SU-DHL-6 (cell line): ENCODE results near the gene TGFB1.

Experiments
- H2AFZ ChIP-seq: fragments of 200-600 bp; sonication (generic); 2 replicates; pipeline ENCODE4 v1.6.1; 2014; ENCODE audit warnings: low read depth, mild to moderate bottlenecking, moderate library complexity, mixed read lengths, antibody characterized with exemption, low read length; ENCODE audit not compliant: severe bottlenecking
- H3F3A ChIP-seq: fragments of 200-600 bp; shearing (Covaris generic); 2 replicates; pipeline ENCODE4 v1.6.0; 2016; ENCODE audit warnings: antibody characterized with exemption, mild to moderate bottlenecking; ENCODE audit not compliant: insufficient read depth
- H3K27ac ChIP-seq: fragments of 200-600 bp; sonication (generic); 2 replicates; pipeline ENCODE4 v1.5.1; 2016; ENCODE audit warnings: low read depth, mild to moderate bottlenecking, low read length, moderate library complexity, mixed read lengths
- H3K27me3 ChIP-seq: fragments of 200-600 bp; sonication (generic), shearing (Covaris generic); 2 replicates; pipeline ENCODE4 v1.6.0; 2014; ENCODE audit warnings: mild to moderate bottlenecking, low read length
- H3K36me3 ChIP-seq: fragments of 200-600 bp; sonication (generic); 2 replicates; pipeline ENCODE4 v1.6.1; 2014; ENCODE audit warnings: mild to moderate bottlenecking, low read length, mixed read lengths
- H3K4me2 ChIP-seq: fragments of 300-600, 200-600 bp; shearing (Covaris generic), sonication (generic); 2 replicates; pipeline ENCODE4 v1.6.0; 2014; ENCODE audit warnings: low read length, low read depth, mild to moderate bottlenecking; ENCODE audit not compliant: poor library complexity, severe bottlenecking
- H3K4me3 ChIP-seq: fragments of 200-600 bp; sonication (generic); 2 replicates; pipeline ENCODE4 v1.5.1; 2014; ENCODE audit warnings: antibody characterized with exemption, low read length, mild to moderate bottlenecking, mixed read lengths; ENCODE audit not compliant: insufficient read depth, poor library complexity, severe bottlenecking
- H3K79me2 ChIP-seq: fragments of 200-600 bp; sonication (generic); 2 replicates; pipeline ENCODE4 v1.6.1; 2014; ENCODE audit warnings: mild to moderate bottlenecking, low read length, moderate library complexity; ENCODE audit not compliant: insufficient read depth
- H3K9ac ChIP-seq: fragments of 200-600 bp; sonication (generic); 2 replicates; pipeline ENCODE4 v1.7.0; 2014; ENCODE audit warnings: mild to moderate bottlenecking, low read length
- H3K9me2 ChIP-seq: fragments of 200-600 bp; sonication (generic); replicated peaks from 2 replicates; pipeline ENCODE4 v1.6.1; 2014; ENCODE audit warnings: low read length; ENCODE audit not compliant: insufficient read depth
- H3K9me3 ChIP-seq: fragments of 200-600 bp; sonication (generic); 2 replicates; pipeline ENCODE4 v1.6.1; 2014; ENCODE audit warnings: low read length, mixed read lengths; ENCODE audit not compliant: insufficient read depth
- H4K20me1 ChIP-seq: fragments of 200-600 bp; sonication (generic); 2 replicates; pipeline ENCODE4 v1.6.1; 2014; ENCODE audit warnings: low read depth, mild to moderate bottlenecking, antibody characterized with exemption, low read length, moderate library complexity, mixed read lengths
- CTCF ChIP-seq: fragments of 200-600 bp; sonication (generic); IDR thresholded peaks from one replicate; pipeline ENCODE4 v1.5.1; 2017; ENCODE audit warnings: antibody characterized with exemption, mild to moderate bottlenecking, low read length, moderate library complexity; ENCODE audit not compliant: insufficient read depth, poor library complexity, severe bottlenecking
- EZH2phosphoT487 ChIP-seq: fragments of 200-600 bp; sonication (generic), shearing (Covaris generic); conservative IDR thresholded peaks from 2 replicates; pipeline ENCODE4 v1.6.1; 2018; ENCODE audit warnings: mild to moderate bottlenecking, antibody characterized with exemption, low read length, moderate library complexity, mixed read lengths

TGFB1 gene

GRCh38 chr19:41322451-41322850, 31.3 kb downstream of the TGFB1 start:
- H2AFZ ChIP-seq: no peak overlapping the region
- H3F3A ChIP-seq: peaks cover 16% of the 10 kb centered on the region
- no peak overlapping the region for H3K4me3 ChIP-seq
- no peak overlapping the region for H3K4me2 ChIP-seq
- no peak overlapping the region for H3K27ac ChIP-seq
- no peak overlapping the region for H3K9ac ChIP-seq
- TF ChIP-seq CTCF (no peak), EZH2phosphoT487 (no peak)
- H3K27me3 ChIP-seq: no peaks in the 10 kb centered on the region
- no peaks in the 10 kb centered on the region for H3K79me2 ChIP-seq
- no peaks in the 10 kb centered on the region for H3K9me3 ChIP-seq
- no peaks in the 10 kb centered on the region for H3K9me2 ChIP-seq
- no peaks in the 10 kb centered on the region for H4K20me1 ChIP-seq
- no peaks in the 10 kb centered on the region for H3K36me3 ChIP-seq

- no peak for TF ChIP-seq EZH2phosphoT487
- peak; percentile 20 for TF ChIP-seq CTCF
- Histone ChIP-seq H3K9me3 (no peaks in the 10 kb centered on the region), H3K27me3 (no peaks in the 10 kb centered on the region), H3F3A (peaks cover 10% of the 10 kb centered on the region), H3K79me2 (no peaks in the 10 kb centered on the region), H3K4me3 (no peak overlapping the region), H3K9ac (no peak overlapping the region), H4K20me1 (no peaks in the 10 kb centered on the region), H3K27ac (no peak overlapping the region), H3K36me3 (peaks cover 3% of the 10 kb centered on the region; the same call in 1 of the 2 replicates), H3K4me2 (no peak overlapping the region), H3K9me2 (no peaks in the 10 kb centered on the region), H2AFZ (no peak overlapping the region)
These were observed 32.0 kb downstream of the TGFB1 start for GRCh38 chr19:41321600-41322270.

- no peak overlapping the region for H3K4me2 ChIP-seq
- TF ChIP-seq CTCF: no peak
- TF ChIP-seq EZH2phosphoT487: no peak
- no peak overlapping the region for H3K9ac ChIP-seq
- H3K36me3 ChIP-seq: peaks cover 3% of the 10 kb centered on the region; the same call in 1 of the 2 replicates
- peaks cover 9% of the 10 kb centered on the region for H3F3A ChIP-seq
- no peaks in the 10 kb centered on the region for H3K79me2 ChIP-seq
- H3K4me3 ChIP-seq: no peak overlapping the region
- H3K9me2 ChIP-seq: no peaks in the 10 kb centered on the region
- no peaks in the 10 kb centered on the region for H3K27me3 ChIP-seq
- H3K27ac ChIP-seq: no peak overlapping the region
- no peaks in the 10 kb centered on the region for H4K20me1 ChIP-seq
- no peak overlapping the region for H2AFZ ChIP-seq
- H3K9me3 ChIP-seq: no peaks in the 10 kb centered on the region
These were observed 32.5 kb downstream of the TGFB1 start for GRCh38 chr19:41321204-41321599.
